ENCODE results near the gene SLC38A1.
"Not testable (repeated sequence)": the region's sequence is repeated elsewhere in the genome, so short reads cannot be mapped to it uniquely, and the experiment has no call there.

The SLC38A1 gene

GRCh38 chr12:46167412-46167811 lies 101.4 kb downstream of the SLC38A1 start:
- DNase-seq (ENCODE audit: low spot score): no peak
- Histone ChIP-seq H3K4me3 (no peak overlapping the region), H3K27ac (no peak overlapping the region)
- TF ChIP-seq, protein P1, sequence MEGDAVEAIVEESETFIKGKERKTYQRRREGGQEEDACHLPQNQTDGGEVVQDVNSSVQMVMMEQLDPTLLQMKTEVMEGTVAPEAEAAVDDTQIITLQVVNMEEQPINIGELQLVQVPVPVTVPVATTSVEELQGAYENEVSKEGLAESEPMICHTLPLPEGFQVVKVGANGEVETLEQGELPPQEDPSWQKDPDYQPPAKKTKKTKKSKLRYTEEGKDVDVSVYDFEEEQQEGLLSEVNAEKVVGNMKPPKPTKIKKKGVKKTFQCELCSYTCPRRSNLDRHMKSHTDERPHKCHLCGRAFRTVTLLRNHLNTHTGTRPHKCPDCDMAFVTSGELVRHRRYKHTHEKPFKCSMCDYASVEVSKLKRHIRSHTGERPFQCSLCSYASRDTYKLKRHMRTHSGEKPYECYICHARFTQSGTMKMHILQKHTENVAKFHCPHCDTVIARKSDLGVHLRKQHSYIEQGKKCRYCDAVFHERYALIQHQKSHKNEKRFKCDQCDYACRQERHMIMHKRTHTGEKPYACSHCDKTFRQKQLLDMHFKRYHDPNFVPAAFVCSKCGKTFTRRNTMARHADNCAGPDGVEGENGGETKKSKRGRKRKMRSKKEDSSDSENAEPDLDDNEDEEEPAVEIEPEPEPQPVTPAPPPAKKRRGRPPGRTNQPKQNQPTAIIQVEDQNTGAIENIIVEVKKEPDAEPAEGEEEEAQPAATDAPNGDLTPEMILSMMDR (IDR thresholded peaks at IDR 0.05): no peak

DNA sequence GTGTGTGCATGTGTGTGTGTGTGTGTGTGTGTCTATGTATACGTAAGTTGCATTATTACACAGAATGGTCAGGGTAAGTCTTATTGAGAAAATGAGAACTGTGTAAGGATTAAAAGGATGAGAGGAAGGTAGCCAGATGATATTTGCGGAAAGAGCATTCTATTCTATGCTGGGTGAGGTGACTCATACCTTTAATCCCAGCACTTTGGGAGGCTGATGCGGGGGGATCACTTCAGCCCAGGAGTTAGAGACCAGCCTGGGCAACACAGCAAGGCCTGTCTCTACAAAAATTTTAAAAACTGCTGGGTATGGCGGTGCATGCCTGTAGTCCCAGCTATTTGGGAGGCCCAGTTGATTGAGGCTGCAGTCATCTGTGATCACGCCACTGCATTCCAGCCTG lies 103.7 kb downstream of the SLC38A1 start:
- DNase-seq (ENCODE audit: low spot score): no peak
- TF ChIP-seq, protein P1 (IDR thresholded peaks at IDR 0.05): no peak
- Histone ChIP-seq H3K27ac (no peak overlapping the region), H3K4me3 (no peak overlapping the region)

- no peak overlapping the region for H3K4me3 ChIP-seq
- no peak overlapping the region for H3K27ac ChIP-seq
- TF ChIP-seq, protein P1 (IDR thresholded peaks at IDR 0.05): no peak
- DNase-seq (ENCODE audit: low spot score): no peak
Observed at GRCh38 chr12:46164186-46164761, 104.6 kb downstream of the SLC38A1 start.

GRCh38 chr12:46162549-46163076 lies 106.2 kb downstream of the SLC38A1 start:
- H3K27ac ChIP-seq; H3K4me3 ChIP-seq; DNase-seq (ENCODE audit: low spot score): not testable (repeated sequence)

DNA sequence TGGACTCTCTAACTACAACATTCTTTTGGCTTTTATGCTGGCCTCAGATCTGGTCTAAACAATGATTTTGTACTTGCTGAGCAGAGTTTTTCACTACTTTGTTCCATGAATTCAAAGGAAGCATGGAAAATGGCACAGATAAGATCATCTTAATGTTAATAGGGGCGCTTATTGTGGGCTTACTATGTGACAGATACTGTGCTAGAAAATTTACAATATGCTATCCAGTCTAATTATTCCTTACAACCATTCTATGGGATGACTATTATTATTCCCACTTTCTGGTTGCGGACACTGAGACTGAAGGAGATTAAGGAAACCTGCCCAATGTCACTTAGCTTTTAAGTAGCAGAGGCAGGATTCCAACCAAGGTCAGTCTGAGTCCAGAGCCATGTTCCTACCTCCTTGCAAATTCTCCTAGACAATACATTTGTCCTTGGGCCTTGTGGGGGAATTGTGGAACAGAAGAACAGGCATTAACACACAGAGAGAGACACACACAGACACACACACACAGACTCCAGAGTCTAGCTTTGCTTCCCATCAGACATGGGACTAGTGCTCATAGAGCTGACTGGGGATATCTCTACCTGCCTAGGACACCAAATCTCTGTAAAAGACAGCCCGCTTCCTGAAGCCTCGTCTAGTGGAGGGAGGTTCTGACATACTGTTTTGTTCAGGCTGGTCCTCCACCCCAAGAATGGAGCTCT lies 107.7 kb downstream of the SLC38A1 start:
- H3K4me3 ChIP-seq: no peak overlapping the region
- DNase-seq (ENCODE audit: low spot score): no peak
- peak overlapping the region in 1 of 2 donors; percentile 76 for H3K27ac ChIP-seq
- TF ChIP-seq, protein P1 (IDR thresholded peaks at IDR 0.05): no peak

DNA sequence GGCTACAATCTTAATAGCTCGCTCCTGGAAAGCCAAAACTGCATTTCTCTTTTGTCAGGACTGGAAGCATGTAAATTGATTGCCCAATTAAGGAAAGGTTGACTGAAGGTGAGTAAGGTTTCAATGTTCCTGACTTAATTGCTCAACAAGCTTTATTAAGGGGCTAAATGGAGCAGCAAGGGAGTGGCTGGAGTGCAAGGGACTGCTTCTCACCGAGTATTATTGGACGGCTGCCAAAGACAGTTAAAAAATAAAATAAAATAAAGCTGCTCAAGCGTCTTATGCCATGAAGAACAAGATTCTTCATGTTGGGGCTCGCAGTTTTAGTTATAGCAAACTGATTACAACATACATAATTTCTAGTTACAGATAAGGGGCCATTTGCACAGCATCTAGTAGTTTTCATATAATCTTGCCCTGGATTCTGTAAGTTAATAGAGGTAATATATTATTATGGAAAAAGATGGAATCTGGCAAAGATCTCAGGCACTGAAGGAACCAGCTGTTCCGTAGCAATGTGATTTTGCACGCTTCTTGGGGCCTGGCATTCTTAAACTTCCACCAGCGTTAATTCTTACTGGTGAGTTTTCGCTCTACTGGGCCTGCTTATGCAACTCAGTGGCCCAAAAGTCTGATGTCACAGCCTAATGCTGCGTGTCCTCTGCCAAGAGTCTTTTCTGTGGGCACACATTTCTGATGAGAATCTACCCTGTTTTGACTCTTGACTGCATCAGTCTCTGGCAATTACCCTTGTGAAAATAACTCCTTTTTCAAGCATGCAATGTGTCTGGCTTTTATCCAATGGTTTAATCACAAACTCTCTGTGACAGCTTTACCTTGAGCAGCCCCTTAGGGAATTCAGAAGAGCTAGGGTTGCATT lies 108.5 kb downstream of the SLC38A1 start:
- TF ChIP-seq, protein P1 (IDR thresholded peaks at IDR 0.05): no peak
- DNase-seq (ENCODE audit: low spot score): no peak
- Histone ChIP-seq H3K4me3 (peak overlapping the region; percentile 25), H3K27ac (peak overlapping the region; percentile 63 to 76)

DNA sequence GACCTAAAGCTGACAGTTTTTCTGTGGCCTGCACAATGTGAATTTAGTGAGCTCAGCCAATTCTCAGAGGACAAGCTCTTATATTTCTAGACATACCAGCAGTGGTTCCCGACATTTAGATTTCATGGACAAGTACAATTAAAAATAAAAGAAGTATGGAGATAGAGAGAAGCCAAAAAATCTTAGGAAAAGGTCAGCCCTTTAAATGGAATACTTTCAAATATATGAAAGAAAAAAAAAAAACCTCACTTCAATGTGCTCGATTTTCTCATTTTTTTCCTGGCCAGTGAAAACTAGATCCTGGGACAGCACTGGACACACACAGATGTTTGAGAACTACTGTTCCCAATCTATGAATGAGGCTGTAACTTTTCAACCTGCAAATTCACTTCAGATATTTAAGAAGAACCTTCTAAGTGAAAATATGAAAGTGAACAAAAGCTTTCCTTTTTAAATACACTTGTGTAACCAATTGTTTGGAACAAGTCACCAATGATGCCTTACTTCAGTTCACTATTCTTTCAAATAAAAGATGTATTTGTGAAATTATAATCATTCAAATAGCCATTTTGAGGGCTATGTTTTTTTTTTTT lies 109.4 kb downstream of the SLC38A1 start:
- DNase-seq (ENCODE audit: low spot score): no peak
- TF ChIP-seq, protein P1 (IDR thresholded peaks at IDR 0.05): no peak
- Histone ChIP-seq H3K4me3 (no peak overlapping the region), H3K27ac (peak overlapping the region; percentile 25 to 63)

All from coronary artery (tissue), 2 donors.